SK-N-SH (cell line): Measurements from ENCODE around the gene HEXD. TPM values are rescaled to one million over a fixed set of nuclear protein-coding genes. Genes with fewer than 3 reads are reported as not detected.
A peak's percentile ranks its signal among the peaks of the same experiment; 100 is the strongest.

ENCODE experiments used
- CTCF ChIA-PET: fragments of 300-600, 350-600 bp; formaldehyde crosslinking; extraction: SDS; loops from one replicate; lab custom pipeline; 2021; lab: Yijun Ruan, JAX
- POLR2A ChIA-PET: fragments of 350-600 bp; sonication (Branson Sonifier 250); formaldehyde crosslinking; extraction: SDS; loops from one replicate; lab custom pipeline; 2020; ENCODE audit warnings: antibody characterized with exemption, inconsistent platforms; lab: Yijun Ruan, JAX
- DNase-seq: peaks from one replicate; pipeline ENCODE4 v3.0.0; 2012
- H2AFZ ChIP-seq: fragments of 200-600 bp; sonication (generic); 2 replicates; pipeline ENCODE4 v1.8.1; 2016; ENCODE audit warnings: antibody characterized with exemption, mild to moderate bottlenecking, low read depth
- H3F3A ChIP-seq: fragments of 200-600 bp; sonication (generic); replicated peaks from 2 replicates; pipeline ENCODE3; 2016; ENCODE audit warnings: antibody characterized with exemption, mild to moderate bottlenecking; ENCODE audit not compliant: insufficient read depth
- H3K27ac ChIP-seq, 2 experiments: fragments of 200-500 bp in 1 of 2; fragments of 200-600 bp in 1 of 2; sonication (Bioruptor generic) in 1 of 2; sonication (generic), shearing (Covaris generic) in 1 of 2; 2 replicates each; pipeline versions ENCODE4 v1.5.1 to v1.6.1; 2014 to 2016; ENCODE audit warnings: low read depth in 2 of 2, inconsistent platforms in 1 of 2, low read length in 1 of 2, mild to moderate bottlenecking in 1 of 2, mixed read lengths in 1 of 2
- H3K27me3 ChIP-seq: fragments of 200-600 bp; sonication (generic), shearing (Covaris generic); 2 replicates; pipeline ENCODE4 v1.6.1; 2016; ENCODE audit warnings: mixed run types; ENCODE audit not compliant: insufficient read depth
- H3K36me3 ChIP-seq, 2 experiments: fragments of 200-500 bp in 1 of 2; fragments of 200-600 bp in 1 of 2; sonication (Bioruptor generic) in 1 of 2; sonication (generic) in 1 of 2; replicated peaks in 1 of 2; 2 replicates each; pipeline versions ENCODE3 to v1.5.1; 2014 to 2016; ENCODE audit warnings: low read length in 1 of 2, mild to moderate bottlenecking in 1 of 2; ENCODE audit not compliant: insufficient read depth in 2 of 2, control insufficient read depth in 1 of 2
- H3K4me1 ChIP-seq, 2 experiments: fragments of 200-500 bp in 1 of 2; fragments of 200-600 bp in 1 of 2; sonication (Bioruptor generic) in 1 of 2; sonication (generic), shearing (Covaris generic) in 1 of 2; 2 replicates each; pipeline versions ENCODE4 v1.5.1 to v1.6.1; 2014 to 2016; ENCODE audit warnings: low read depth in 1 of 2, low read length in 1 of 2, mixed run types in 1 of 2; ENCODE audit not compliant: insufficient read depth in 2 of 2, control insufficient read depth in 1 of 2
- H3K4me2 ChIP-seq: fragments of 200-600 bp; sonication (generic), shearing (Covaris generic); 2 replicates; pipeline ENCODE4 v1.6.1; 2017; ENCODE audit warnings: mixed run types
- H3K4me3 ChIP-seq, 2 experiments: fragments of 200-500 bp in 1 of 2; fragments of 200-600 bp in 1 of 2; sonication (Bioruptor generic) in 1 of 2; sonication (generic), shearing (Covaris generic) in 1 of 2; 2 replicates each; pipeline versions ENCODE4 v1.5.1 to v1.8.1; 2014 to 2016; ENCODE audit warnings: low read depth in 2 of 2, inconsistent platforms in 1 of 2, low read length in 1 of 2, mild to moderate bottlenecking in 1 of 2, mixed read lengths in 1 of 2, moderate library complexity in 1 of 2
- H3K79me2 ChIP-seq: fragments of 200-600 bp; sonication (generic); 2 replicates; pipeline ENCODE4 v1.8.1; 2017; ENCODE audit warnings: mild to moderate bottlenecking; ENCODE audit not compliant: insufficient read depth
- H3K9ac ChIP-seq: fragments of 200-600 bp; sonication (generic); 2 replicates; pipeline ENCODE4 v1.6.1; 2017; ENCODE audit warnings: mixed run types
- H3K9me2 ChIP-seq: fragments of 200-600 bp; sonication (generic); 2 replicates; pipeline ENCODE4 v1.6.1; 2017; ENCODE audit warnings: mixed run types
- H3K9me3 ChIP-seq: fragments of 200-600 bp; sonication (generic); 2 replicates; pipeline ENCODE4 v1.6.1; 2017; ENCODE audit warnings: mixed run types, mild to moderate bottlenecking, moderate library complexity
- H4K20me1 ChIP-seq: fragments of 200-600 bp; sonication (generic); 2 replicates; pipeline ENCODE4 v1.6.1; 2017; ENCODE audit warnings: mild to moderate bottlenecking, mixed run types; ENCODE audit not compliant: insufficient read depth
- EP300 ChIP-seq, 2 experiments: IDR thresholded peaks; 2 replicates each; pipeline versions ENCODE4 v1.4.0 to v1.6.1; 2012; ENCODE audit warnings: borderline replicate concordance in 1 of 2, low read depth in 1 of 2, low read length in 1 of 2
- EZH2phosphoT487 ChIP-seq: fragments of 200-600 bp; sonication (generic); IDR thresholded peaks from 2 replicates; pipeline ENCODE4 v1.6.1; 2017; ENCODE audit warnings: low read depth, mixed run types, mild to moderate bottlenecking, antibody characterized with exemption, moderate library complexity, borderline replicate concordance
- FOXJ3 ChIP-seq: sonication (generic); formaldehyde crosslinking; IDR thresholded peaks from 2 replicates; pipeline ENCODE4 v1.5.1; 2020; ENCODE audit warnings: mild to moderate bottlenecking, missing genetic modification reagents
- FOXM1 ChIP-seq: IDR thresholded peaks from 2 replicates; pipeline ENCODE4 v1.4.0; 2012; ENCODE audit warnings: low read depth, mild to moderate bottlenecking
- NRF1 ChIP-seq: IDR thresholded peaks from 2 replicates; pipeline ENCODE4 v1.6.1; 2012; ENCODE audit warnings: low read depth, mild to moderate bottlenecking, low read length
- POLR2AphosphoS5 ChIP-seq: IDR thresholded peaks from 2 replicates; pipeline ENCODE4 v1.6.1; 2012; ENCODE audit warnings: low read depth, low read length
- RAD21 ChIP-seq: IDR thresholded peaks from 2 replicates; pipeline ENCODE4 v1.6.1; 2012; ENCODE audit warnings: mild to moderate bottlenecking, low read length
- REST ChIP-seq: IDR thresholded peaks from 2 replicates; pipeline ENCODE4 v1.6.1; 2012; ENCODE audit warnings: mild to moderate bottlenecking, low read depth, low read length, moderate library complexity
- RXRA ChIP-seq: IDR thresholded peaks from 2 replicates; pipeline ENCODE4 v1.4.0; 2012; ENCODE audit warnings: low read depth, mild to moderate bottlenecking, borderline replicate concordance
- SMC3 ChIP-seq: IDR thresholded peaks from 2 replicates; pipeline ENCODE4 v1.6.1; 2012; ENCODE audit warnings: low read depth, low read length, improper control_type of control experiment
- TCF12 ChIP-seq: IDR thresholded peaks from 2 replicates; pipeline ENCODE4 v1.4.0; 2012
- USF2 ChIP-seq: fragments of 150-350 bp; IDR thresholded peaks from 2 replicates; pipeline ENCODE4 v1.6.1; 2017; ENCODE audit warnings: antibody characterized with exemption, low read length, low read depth, borderline replicate concordance
- WGBS: methylation state at CpG from one replicate; pipeline ENCODE4 v1.1.6; 2017; ENCODE audit warnings: low lambda C conversion rate; 5-methylcytosine and 5-hydroxymethylcytosine counted together
- polyA plus RNA-seq, 3 experiments: library from polyadenylated mRNA; depleted of rRNA; stranded (reverse); fragments of >200 nt; gene quantifications; 2 replicates each; pipeline ENCODE4 v1.2.3, GENCODE V29; 2012
- TF ChIP-seq, protein P1 (sequence below): IDR thresholded peaks from 2 replicates; pipeline ENCODE4 v1.4.0; 2012; ENCODE audit warnings: low read depth
- TF ChIP-seq, protein P2 (sequence below): IDR thresholded peaks from 2 replicates; pipeline ENCODE4 v1.4.0; 2012; ENCODE audit warnings: low read depth, borderline replicate concordance

HEXD gene
- polyA plus RNA-seq, 1 of the 3 experiments (the other 2 are of a cell fraction), result 38.8 TPM

DNA sequence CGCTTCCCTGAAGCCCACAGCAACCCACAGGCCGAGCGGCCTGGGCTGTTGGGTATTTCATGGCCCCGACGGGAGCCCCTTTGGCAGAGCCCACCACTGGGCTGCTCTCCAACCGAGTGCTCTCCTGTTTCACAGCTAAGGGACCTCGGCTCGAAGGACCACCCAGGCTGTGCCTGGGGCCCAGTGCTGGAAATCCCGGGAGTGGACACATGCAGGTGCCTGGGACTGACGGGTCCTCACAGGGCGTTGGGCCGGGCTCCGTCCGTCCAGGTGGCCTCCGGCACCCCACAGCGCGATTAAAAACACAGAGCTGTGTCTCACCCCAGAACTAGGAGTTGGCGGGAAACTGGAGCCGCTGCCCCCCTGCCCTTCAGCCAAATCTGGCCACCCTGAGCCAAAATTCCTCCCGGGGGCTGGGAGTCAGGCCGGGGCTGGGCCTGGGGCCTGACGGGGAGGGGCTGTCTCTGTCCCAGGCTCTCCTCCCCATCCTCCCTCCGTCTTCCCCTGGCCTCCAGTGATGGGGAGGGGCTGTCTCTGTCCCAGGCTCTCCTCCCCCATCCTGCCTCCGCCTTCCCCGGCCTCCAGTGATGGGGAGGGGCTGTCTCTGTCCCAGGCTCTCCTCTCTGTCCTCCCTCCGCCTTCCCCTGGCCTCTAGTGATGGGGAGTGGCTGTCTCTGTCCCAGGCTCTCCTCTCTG lies 32.4 kb upstream of the HEXD start:
- DNase-seq, result no peak
- Histone ChIP-seq H3K4me1 (peaks cover 6 to 60% of the 10 kb centered on the region in 2 experiments; a peak in 2 of 4 replicates), H3K27ac (peak overlapping the region in 1 of 2 experiments; percentile 70; a peak in 2 of 4 replicates), H3K4me3 (no peak overlapping the region), H4K20me1 (peaks cover 8% of the 10 kb centered on the region; the same call in 1 of the 2 replicates), H3K9me2 (no peaks in the 10 kb centered on the region), H2AFZ (no peak overlapping the region), H3F3A (peaks cover 9% of the 10 kb centered on the region), H3K9ac (no peak overlapping the region), H3K79me2 (no peaks in the 10 kb centered on the region), H3K36me3 (no peaks in the 10 kb centered on the region), H3K9me3 (no peaks in the 10 kb centered on the region), H3K27me3 (peaks cover 1% of the 10 kb centered on the region; the same call in 1 of the 2 replicates), H3K4me2 (no peak overlapping the region)
- TF ChIP-seq POLR2AphosphoS5, result no peak
- TF ChIP-seq, protein P1, sequence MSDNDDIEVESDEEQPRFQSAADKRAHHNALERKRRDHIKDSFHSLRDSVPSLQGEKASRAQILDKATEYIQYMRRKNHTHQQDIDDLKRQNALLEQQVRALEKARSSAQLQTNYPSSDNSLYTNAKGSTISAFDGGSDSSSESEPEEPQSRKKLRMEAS, result no peak
- TF ChIP-seq RXRA, result no peak
- no peak for TF ChIP-seq EZH2phosphoT487
- TF ChIP-seq NRF1, result no peak
- no peak for TF ChIP-seq USF2
- TF ChIP-seq FOXJ3 (CRISPR knock-in tag), result no peak
- TF ChIP-seq REST, result no peak
- no peak for TF ChIP-seq EP300 (IDR thresholded peaks at IDR 0.05; ENCODE audit: borderline replicate concordance in 1 of 2, low read depth in 1 of 2, low read length in 1 of 2)
- no peak for TF ChIP-seq SMC3
- TF ChIP-seq FOXM1, result no peak
- TF ChIP-seq RAD21, result no peak
- no peak for TF ChIP-seq TCF12
- TF ChIP-seq, protein P2, sequence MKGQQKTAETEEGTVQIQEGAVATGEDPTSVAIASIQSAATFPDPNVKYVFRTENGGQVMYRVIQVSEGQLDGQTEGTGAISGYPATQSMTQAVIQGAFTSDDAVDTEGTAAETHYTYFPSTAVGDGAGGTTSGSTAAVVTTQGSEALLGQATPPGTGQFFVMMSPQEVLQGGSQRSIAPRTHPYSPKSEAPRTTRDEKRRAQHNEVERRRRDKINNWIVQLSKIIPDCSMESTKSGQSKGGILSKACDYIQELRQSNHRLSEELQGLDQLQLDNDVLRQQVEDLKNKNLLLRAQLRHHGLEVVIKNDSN, result no peak
- 85% methylated on average over 17 of the region's 26 CpGs for WGBS
- POLR2A ChIA-PET, result interaction anchor here (0.8 to 1.2 kb wide), 2 partner anchors 9 to 14 kb away, joined by 3 to 4 read pairs; no protein-coding TSS in a partner anchor
- CTCF ChIA-PET, result interaction anchor here (1.0 to 1.3 kb wide), 6 partner anchors 9 to 149 kb away, joined by 3 to 4 read pairs (median 3); partner anchors contain the start of gene UTS2R
